Pancreas (tissue), 10 donors: ENCODE measurements around the gene SGCA. TPM values are rescaled to one million over a fixed set of nuclear protein-coding genes. Genes with fewer than 3 reads are reported as not detected.
A peak's percentile ranks its signal among the peaks of the same experiment; 100 is the strongest.

Experiments used
- ATAC-seq, 4 donors: fragments of 200-7000 bp; cut with Tn5 transposase; one replicate each; pipeline versions ENCODE4 v1.8.0 to v1.9.1; 2020; ENCODE audit warnings: mild to moderate bottlenecking in 4 of 4, moderate library complexity in 4 of 4
- DNase-seq, 6 donors: peaks; one replicate each; pipeline ENCODE4 v3.0.0-alpha.2; 2020
- FAIRE-seq: peaks from 2 replicates; lab custom pipeline; 2012; peaks lifted over from hg19 to GRCh38; lab: Jason Lieb, UNC
- H3K27ac ChIP-seq, 4 donors: fragments of 200-600 bp; sonication (generic); 1 replicate in 3 of 4; 2 replicates in 1 of 4; pipeline versions ENCODE4 v1.5.0 to v1.8.0; 2020
- H3K27me3 ChIP-seq, 4 donors: fragments of 200-600 bp; one replicate each; pipeline ENCODE4 v1.8.0; 2021
- H3K36me3 ChIP-seq, 3 donors: fragments of 200-600 bp; sonication (generic) in 1 of 3; one replicate each; pipeline versions ENCODE4 v1.5.0 to v1.8.0; 2020 to 2021
- H3K4me1 ChIP-seq, 3 donors: fragments of 200-600 bp; one replicate each; pipeline ENCODE4 v1.8.0; 2021
- H3K4me3 ChIP-seq, 4 donors: fragments of 200-600 bp; sonication (generic) in 2 of 4; one replicate each; pipeline versions ENCODE4 v1.5.0 to v1.8.0; 2020 to 2021
- H3K9me3 ChIP-seq, 4 donors: fragments of 200-600 bp; one replicate each; pipeline ENCODE4 v1.8.0; 2021
- WGBS, 2 donors: extraction: QIAGEN DNeasy Blood & Tissue Kit; methylation state at CpG; one replicate each; pipeline ENCODE4 v1.1.7; 2013; 5-methylcytosine and 5-hydroxymethylcytosine counted together
- intact Hi-C, 3 donors: fragments of 100-400 bp; cut with DNase I; formaldehyde crosslinking; loops; one replicate each; pipeline versions ENCODE4 v1.11.1 to v1.14.2; 2022
- polyA plus RNA-seq, 2 donors: library from polyadenylated mRNA; stranded (reverse); fragments of 200-250 nt; gene quantifications; one replicate each; pipeline ENCODE4 v1.2.3, GENCODE V29; 2013
- total RNA-seq, 6 donors: library from RNA; stranded (reverse); fragmentation: NEBNext Ultra II Directional in 4 of 6; extraction: Animal tissue kit (Norgen Biotek cat#: 25700) in 4 of 6; gene quantifications; one replicate each; pipeline versions ENCODE4 v1.2.1 to v1.2.4, GENCODE V29; 2021 to 2023
- TF ChIP-seq, protein P1 (sequence below), 4 donors: fragments of 200-600 bp; sonication (generic) in 3 of 4; IDR thresholded peaks; one replicate each; pipeline versions ENCODE4 v1.5.0 to v1.8.0; 2021; ENCODE audit warnings: antibody characterized with exemption in 4 of 4
- donor health status: healthy with polysubstance abuse.
- donor health status: DM: no; HTN: no; CAD: no; lungs with moderate emphysema.
- donor health status: DM: no; HTN: no; CAD: no.
- donor health status: control.
- donor health status: control.
- donor health status: Bipolar disorder and iron deficiency.
- donor health status: DM: yes; HTN: yes; CAD: no.
- donor health status: DM: no; HTN: no; CAD: no.
- donor health status: DM: no; HTN: no; CAD: no.
- donor health status: DM: yes; HTN: yes; CAD: no.

SGCA gene
- total and polyA plus RNA-seq, 8 donors = 0.31 to 3.0 (median 1.1) TPM; not detected in 3

DNA sequence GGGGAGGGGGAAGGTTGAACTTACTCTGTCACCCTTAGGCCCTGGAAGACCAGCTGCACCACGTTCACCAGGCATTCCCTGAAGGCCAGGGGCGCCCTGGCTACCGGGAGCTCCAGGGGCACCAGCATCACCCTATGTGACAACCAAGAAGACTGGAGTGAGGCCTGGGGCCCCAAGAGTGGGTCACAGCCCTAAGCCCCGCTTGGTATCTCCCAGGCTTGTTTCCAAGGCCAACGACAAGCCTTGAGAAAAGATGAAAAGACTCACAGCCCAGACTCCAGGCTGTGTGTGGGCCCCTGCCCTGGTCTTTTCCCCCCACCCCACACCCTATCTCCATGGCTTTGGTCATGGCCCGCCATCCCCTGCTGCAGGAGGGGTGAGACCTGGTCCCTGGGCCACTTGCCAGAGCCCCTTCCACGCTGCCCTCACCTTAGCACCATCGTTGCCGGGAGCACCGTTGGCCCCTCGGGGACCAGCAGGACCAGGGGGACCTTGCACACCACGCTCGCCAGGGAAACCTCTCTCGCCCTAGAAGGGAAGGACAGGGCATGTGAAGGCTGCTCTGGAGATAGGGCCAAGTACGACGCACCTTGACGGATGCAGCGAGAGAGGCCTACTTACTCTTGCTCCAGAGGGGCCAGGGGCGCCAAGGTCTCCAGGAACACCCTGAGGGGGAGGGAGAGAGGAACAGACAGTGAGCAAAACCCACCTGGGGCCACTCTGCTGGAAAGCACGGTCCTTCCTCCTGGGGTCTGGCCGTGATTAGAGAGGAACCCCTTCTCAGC lies 25.7 kb downstream of the SGCA start:
- DNase-seq = peak in 1 of 6 donors; percentile 70
- Histone ChIP-seq H3K27ac (no peak overlapping the region), H3K36me3 (no peaks in the 10 kb centered on the region), H3K4me3 (no peak overlapping the region), H3K9me3 (no peaks in the 10 kb centered on the region), H3K27me3 (no peaks in the 10 kb centered on the region), H3K4me1 (no peaks in the 10 kb centered on the region)
- TF ChIP-seq, protein P1, sequence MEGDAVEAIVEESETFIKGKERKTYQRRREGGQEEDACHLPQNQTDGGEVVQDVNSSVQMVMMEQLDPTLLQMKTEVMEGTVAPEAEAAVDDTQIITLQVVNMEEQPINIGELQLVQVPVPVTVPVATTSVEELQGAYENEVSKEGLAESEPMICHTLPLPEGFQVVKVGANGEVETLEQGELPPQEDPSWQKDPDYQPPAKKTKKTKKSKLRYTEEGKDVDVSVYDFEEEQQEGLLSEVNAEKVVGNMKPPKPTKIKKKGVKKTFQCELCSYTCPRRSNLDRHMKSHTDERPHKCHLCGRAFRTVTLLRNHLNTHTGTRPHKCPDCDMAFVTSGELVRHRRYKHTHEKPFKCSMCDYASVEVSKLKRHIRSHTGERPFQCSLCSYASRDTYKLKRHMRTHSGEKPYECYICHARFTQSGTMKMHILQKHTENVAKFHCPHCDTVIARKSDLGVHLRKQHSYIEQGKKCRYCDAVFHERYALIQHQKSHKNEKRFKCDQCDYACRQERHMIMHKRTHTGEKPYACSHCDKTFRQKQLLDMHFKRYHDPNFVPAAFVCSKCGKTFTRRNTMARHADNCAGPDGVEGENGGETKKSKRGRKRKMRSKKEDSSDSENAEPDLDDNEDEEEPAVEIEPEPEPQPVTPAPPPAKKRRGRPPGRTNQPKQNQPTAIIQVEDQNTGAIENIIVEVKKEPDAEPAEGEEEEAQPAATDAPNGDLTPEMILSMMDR (IDR thresholded peaks at IDR 0.05) = no peak
- ATAC-seq = no peak
- intact Hi-C loops = no loop called here
- WGBS, 2 donors = 73 to 79% methylated on average over 21 of the region's 21 CpGs
- FAIRE-seq = no peak

DNA sequence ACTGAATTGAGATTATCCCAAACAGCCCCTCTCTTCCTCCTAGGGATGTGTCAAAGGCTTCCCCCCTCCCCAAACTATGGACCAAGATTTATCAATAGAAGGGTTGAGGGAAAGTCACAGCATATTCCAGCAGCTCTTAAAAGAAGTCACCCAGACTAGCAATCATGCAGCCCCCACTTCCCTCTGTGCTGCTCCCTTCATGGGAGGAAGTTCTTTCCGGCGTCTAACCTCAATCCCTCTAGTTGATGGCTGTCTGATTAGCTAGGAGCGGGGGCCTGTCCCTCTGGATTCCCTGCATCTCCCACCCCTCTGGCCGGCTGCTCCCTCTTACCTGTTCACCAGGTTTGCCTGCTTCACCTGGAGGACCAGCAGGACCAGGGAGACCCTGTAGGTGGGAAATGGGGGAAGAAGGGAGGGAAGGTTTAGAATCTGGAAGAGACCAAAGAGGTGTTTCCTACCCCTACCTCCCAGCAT lies 26.4 kb downstream of the SGCA start:
- ATAC-seq (no peak), DNase-seq (no peak), FAIRE-seq (no peak)
- no peaks in the 10 kb centered on the region for H3K4me1 ChIP-seq
- TF ChIP-seq, protein P1 (IDR thresholded peaks at IDR 0.05) = no peak
- intact Hi-C loops = no loop called here
- no peaks in the 10 kb centered on the region for H3K27me3 ChIP-seq
- WGBS, 2 donors = 75 to 83% methylated on average over 4 of the region's 4 CpGs
- H3K36me3 ChIP-seq = no peaks in the 10 kb centered on the region
- no peak overlapping the region for H3K27ac ChIP-seq
- H3K9me3 ChIP-seq = no peaks in the 10 kb centered on the region
- H3K4me3 ChIP-seq = no peak overlapping the region

DNA sequence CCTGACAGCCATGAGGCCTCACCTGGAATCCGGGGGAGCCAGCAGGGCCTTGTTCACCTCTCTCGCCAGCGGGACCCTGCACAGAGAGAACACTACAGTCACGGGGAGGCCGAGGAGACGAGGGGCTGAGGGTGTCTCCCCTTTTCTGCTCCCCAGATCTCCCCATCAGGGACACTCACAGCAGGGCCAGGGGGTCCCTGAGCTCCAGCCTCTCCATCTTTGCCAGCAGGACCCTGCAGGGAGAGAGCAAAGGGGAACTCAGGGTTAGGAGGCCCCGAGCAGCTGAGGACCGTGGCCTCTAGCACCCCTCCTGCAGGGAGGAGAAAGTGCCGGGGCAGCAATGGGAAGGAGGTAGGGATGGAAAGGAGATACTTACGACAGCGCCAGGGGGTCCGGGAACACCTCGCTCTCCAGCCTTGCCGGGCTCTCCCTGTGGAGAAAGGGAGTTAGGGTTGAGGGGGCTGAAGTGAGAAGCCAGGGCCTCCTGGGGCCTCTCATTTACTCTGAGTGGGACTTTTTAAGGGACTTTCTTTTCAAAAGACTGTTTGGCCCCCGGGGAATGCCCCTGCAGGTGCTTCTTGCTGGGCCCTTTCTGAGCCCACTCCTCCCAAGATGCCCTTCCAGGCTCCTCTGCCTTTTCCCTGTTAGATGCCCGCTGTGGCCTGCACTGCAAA lies 26.9 kb downstream of the SGCA start:
- Histone ChIP-seq H3K4me1 (no peaks in the 10 kb centered on the region), H3K27ac (no peak overlapping the region), H3K27me3 (no peaks in the 10 kb centered on the region), H3K36me3 (no peaks in the 10 kb centered on the region), H3K4me3 (no peak overlapping the region), H3K9me3 (no peaks in the 10 kb centered on the region)
- no peak for FAIRE-seq
- WGBS, 2 donors = 86 to 89% methylated on average over 16 of the region's 16 CpGs
- no peak for ATAC-seq
- peak in 1 of 6 donors; percentile 9 for DNase-seq
- intact Hi-C loops = no loop called here
- TF ChIP-seq, protein P1 (IDR thresholded peaks at IDR 0.05) = no peak

DNA sequence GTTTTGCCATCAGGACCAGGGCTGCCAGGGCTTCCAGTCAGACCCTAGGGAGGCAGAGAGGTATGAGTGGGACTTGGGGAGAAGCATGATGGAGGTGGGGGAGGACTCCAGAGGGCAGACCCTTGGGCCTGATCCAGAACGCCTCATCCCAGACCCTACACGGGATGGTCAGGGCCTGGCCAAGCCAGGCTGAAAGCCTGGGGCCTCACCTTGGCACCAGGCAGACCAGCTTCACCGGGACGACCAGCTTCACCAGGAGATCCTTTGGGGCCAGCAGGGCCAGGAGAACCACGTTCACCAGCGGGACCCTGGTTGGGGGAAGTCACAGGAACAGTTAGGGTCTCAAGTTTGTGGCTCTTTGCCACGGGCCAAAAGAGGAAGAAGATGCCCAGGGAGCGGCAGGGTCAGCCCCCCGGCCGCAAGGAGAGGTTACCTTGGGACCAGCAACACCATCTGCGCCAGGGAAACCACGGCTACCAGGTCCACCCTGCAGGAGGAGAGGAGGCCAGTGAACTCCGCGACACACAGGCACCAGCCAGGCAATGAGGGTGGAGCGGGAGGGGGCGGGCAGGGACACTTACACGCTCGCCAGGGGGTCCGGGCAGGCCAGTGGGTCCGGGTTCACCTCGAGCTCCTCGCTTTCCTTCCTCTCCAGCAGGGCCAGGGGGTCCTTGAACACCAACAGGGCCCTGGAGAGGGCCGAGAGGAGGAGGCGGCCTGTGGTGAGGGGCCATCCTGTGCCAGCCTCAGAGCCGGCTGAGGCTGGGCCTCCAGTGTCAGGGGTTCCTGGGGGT lies 28.5 kb downstream of the SGCA start:
- no peak overlapping the region for H3K4me3 ChIP-seq
- H3K27me3 ChIP-seq = no peaks in the 10 kb centered on the region
- DNase-seq (peak in 1 of 6 donors; percentile 19), ATAC-seq (no peak), FAIRE-seq (no peak)
- H3K4me1 ChIP-seq = peaks cover 0 to 3% (median 0%) of the 10 kb centered on the region in 3 donors
- H3K9me3 ChIP-seq = no peaks in the 10 kb centered on the region
- WGBS, 2 donors = 72 to 78% methylated on average over 25 of the region's 25 CpGs
- TF ChIP-seq, protein P1 (IDR thresholded peaks at IDR 0.05) = no peak
- no peak overlapping the region for H3K27ac ChIP-seq
- intact Hi-C loops = no loop called here
- no peaks in the 10 kb centered on the region for H3K36me3 ChIP-seq
